MG63 (cell line): ENCODE data around the gene MID1. TPM values are rescaled to one million over a fixed set of nuclear protein-coding genes. Genes with fewer than 3 reads are reported as not detected.

Experiments used
- DNase-seq: peaks from one replicate; pipeline ENCODE4 v3.0.0-alpha.2; 2020
- H3K27me3 ChIP-seq: fragments of 250-450 bp; sonication (Bioruptor Pico); 2 replicates; pipeline ENCODE4 v1.5.1; 2020; ENCODE audit warnings: mild to moderate bottlenecking, moderate library complexity
- H3K36me3 ChIP-seq: fragments of 250-450 bp; sonication (Bioruptor Pico); 2 replicates; pipeline ENCODE4 v1.5.1; 2020; ENCODE audit warnings: mild to moderate bottlenecking, moderate library complexity
- H3K4me3 ChIP-seq: fragments of 250-450 bp; sonication (Bioruptor Pico); 2 replicates; pipeline ENCODE4 v1.5.1; 2020; ENCODE audit warnings: mild to moderate bottlenecking, moderate library complexity
- H3K9me3 ChIP-seq: fragments of 250-450 bp; sonication (Bioruptor Pico); 2 replicates; pipeline ENCODE4 v1.5.1; 2020; ENCODE audit warnings: mild to moderate bottlenecking, moderate library complexity
- total RNA-seq: library from RNA; depleted of rRNA; stranded (reverse); fragments of >200 nt; shearing (Covaris generic); gene quantifications from 2 replicates; pipeline ENCODE4 v1.2.3, GENCODE V29; 2014; ENCODE audit warnings: low replicate concordance

The MID1 gene
- total RNA-seq, 1 experiment from 2014 or later, result 5.2 TPM

- no peaks in the 10 kb centered on the region for H3K27me3 ChIP-seq
- H3K9me3 ChIP-seq, result no peaks in the 10 kb centered on the region
- DNase-seq, result no peak
- H3K4me3 ChIP-seq, result no peak overlapping the region
- no peaks in the 10 kb centered on the region for H3K36me3 ChIP-seq
Measured at GRCh38 chrX:10414156-10414824, 206.1 kb downstream of the MID1 start.

- Histone ChIP-seq H3K9me3 (no peaks in the 10 kb centered on the region), H3K27me3 (no peaks in the 10 kb centered on the region), H3K36me3 (no peaks in the 10 kb centered on the region), H3K4me3 (no peak overlapping the region)
- DNase-seq, result no peak
Measured at GRCh38 chrX:10404436-10404835, 215.9 kb downstream of the MID1 start.

- H3K36me3 ChIP-seq, result no peaks in the 10 kb centered on the region
Measured at GRCh38 chrX:10401239-10401638, 219.1 kb downstream of the MID1 start.

GRCh38 chrX:10399043-10399741 is 221.2 kb downstream of the MID1 start:
- H3K4me3 ChIP-seq, result no peak overlapping the region
- DNase-seq, result no peak

More at GRCh38 chrX:10401239-10401638, 219.1 kb downstream of the MID1 start:
- DNase-seq, result no peak
- H3K4me3 ChIP-seq, result no peak overlapping the region
- H3K9me3 ChIP-seq, result no peaks in the 10 kb centered on the region
- no peaks in the 10 kb centered on the region for H3K27me3 ChIP-seq

GRCh38 chrX:10398215-10398614 is 222.2 kb downstream of the MID1 start:
- no peak for DNase-seq
- no peaks in the 10 kb centered on the region for H3K27me3 ChIP-seq
- no peaks in the 10 kb centered on the region for H3K9me3 ChIP-seq
- no peak overlapping the region for H3K4me3 ChIP-seq
- no peaks in the 10 kb centered on the region for H3K36me3 ChIP-seq

More at GRCh38 chrX:10399043-10399741, 221.2 kb downstream of the MID1 start:
- no peaks in the 10 kb centered on the region for H3K9me3 ChIP-seq
- no peaks in the 10 kb centered on the region for H3K36me3 ChIP-seq
- H3K27me3 ChIP-seq, result no peaks in the 10 kb centered on the region

GRCh38 chrX:10397349-10397748 is 223.0 kb downstream of the MID1 start:
- no peak for DNase-seq
- no peaks in the 10 kb centered on the region for H3K36me3 ChIP-seq

GRCh38 chrX:10395643-10396042 is 224.7 kb downstream of the MID1 start:
- H3K27me3 ChIP-seq, result no peaks in the 10 kb centered on the region
- no peak for DNase-seq
- H3K4me3 ChIP-seq, result no peak overlapping the region
- H3K9me3 ChIP-seq, result no peaks in the 10 kb centered on the region
- H3K36me3 ChIP-seq, result no peaks in the 10 kb centered on the region

More at GRCh38 chrX:10397349-10397748, 223.0 kb downstream of the MID1 start:
- no peaks in the 10 kb centered on the region for H3K27me3 ChIP-seq
- H3K9me3 ChIP-seq, result no peaks in the 10 kb centered on the region
- H3K4me3 ChIP-seq, result no peak overlapping the region
